ENCODE data around the gene TPK1. TPM values are rescaled to one million over a fixed set of nuclear protein-coding genes. Genes with fewer than 3 reads are reported as not detected.

Gene TPK1
- total and polyA plus RNA-seq, 4 donors: 5.3 to 16.8 (median 15.9) TPM

GRCh38 chr7:144759653-144760052 lies 76.2 kb downstream of the TPK1 start:
- no peak overlapping the region for H3K9ac ChIP-seq (ENCODE audit: insufficient read depth in 1 of 2, low read length in 2 of 2)
- 74 to 96% methylated on average over 4 of the region's 4 CpGs for WGBS, 2 donors
- H3K9me3 ChIP-seq (ENCODE audit: control insufficient read depth in 4 of 4, insufficient read depth in 3 of 4, low read length in 3 of 4): peaks cover 0 to 2% (median 0%) of the 10 kb centered on the region in 4 donors
- H3K27me3 ChIP-seq (ENCODE audit: control insufficient read depth in 3 of 3, insufficient read depth in 3 of 3, low read length in 2 of 3): no peaks in the 10 kb centered on the region
- no peak for ATAC-seq (ENCODE audit: insufficient read depth, low FRiP score)
- H3K27ac ChIP-seq (ENCODE audit: low read depth in 1 of 2, low read length in 1 of 2): no peak overlapping the region
- TF ChIP-seq CTCF (IDR thresholded peaks at IDR 0.05; ENCODE audit: control extremely low read depth, extremely low read depth): no peak
- no peaks in the 10 kb centered on the region for H3K4me1 ChIP-seq (ENCODE audit: control insufficient read depth in 5 of 5, insufficient read depth in 5 of 5, low read length in 5 of 5)
- H3K4me3 ChIP-seq: no peak overlapping the region
- no peak for DNase-seq
- H3K36me3 ChIP-seq (ENCODE audit: control insufficient read depth in 4 of 4, insufficient read depth in 4 of 4, low read length in 4 of 4): peaks cover 0 to 1% (median 0%) of the 10 kb centered on the region in 4 donors

GRCh38 chr7:144747936-144748335 lies 87.9 kb downstream of the TPK1 start:
- H3K9ac ChIP-seq (ENCODE audit: insufficient read depth in 1 of 2, low read length in 2 of 2): no peak overlapping the region
- no peak for TF ChIP-seq CTCF (IDR thresholded peaks at IDR 0.05; ENCODE audit: control extremely low read depth, extremely low read depth)
- DNase-seq (peak in 2 of 3 donors; percentile 15 to 41), ATAC-seq (ENCODE audit: insufficient read depth, low FRiP score) (no peak)
- H3K27me3 ChIP-seq (ENCODE audit: control insufficient read depth in 3 of 3, insufficient read depth in 3 of 3, low read length in 2 of 3): no peaks in the 10 kb centered on the region
- H3K4me1 ChIP-seq (ENCODE audit: control insufficient read depth in 5 of 5, insufficient read depth in 5 of 5, low read length in 5 of 5): peaks cover 0 to 7% (median 0%) of the 10 kb centered on the region in 5 donors
- 67 to 87% methylated on average over 2 of the region's 2 CpGs for WGBS, 2 donors
- H3K36me3 ChIP-seq (ENCODE audit: control insufficient read depth in 4 of 4, insufficient read depth in 4 of 4, low read length in 4 of 4): no peaks in the 10 kb centered on the region
- H3K9me3 ChIP-seq (ENCODE audit: control insufficient read depth in 4 of 4, insufficient read depth in 3 of 4, low read length in 3 of 4): no peaks in the 10 kb centered on the region
- no peak overlapping the region for H3K27ac ChIP-seq (ENCODE audit: low read depth in 1 of 2, low read length in 1 of 2)
- no peak overlapping the region for H3K4me3 ChIP-seq

GRCh38 chr7:144738708-144739314 lies 97.0 kb downstream of the TPK1 start:
- no peak overlapping the region for H3K9ac ChIP-seq (ENCODE audit: insufficient read depth in 1 of 2, low read length in 2 of 2)
- no peaks in the 10 kb centered on the region for H3K27me3 ChIP-seq (ENCODE audit: control insufficient read depth in 3 of 3, insufficient read depth in 3 of 3, low read length in 2 of 3)
- H3K4me3 ChIP-seq: no peak overlapping the region
- no peak overlapping the region for H3K27ac ChIP-seq (ENCODE audit: low read depth in 1 of 2, low read length in 1 of 2)
- no peaks in the 10 kb centered on the region for H3K36me3 ChIP-seq (ENCODE audit: control insufficient read depth in 4 of 4, insufficient read depth in 4 of 4, low read length in 4 of 4)
- 43 to 46% methylated on average over 5 of the region's 5 CpGs for WGBS, 2 donors
- DNase-seq: peak in 2 of 3 donors; percentile 36 to 52
- no peaks in the 10 kb centered on the region for H3K4me1 ChIP-seq (ENCODE audit: control insufficient read depth in 5 of 5, insufficient read depth in 5 of 5, low read length in 5 of 5)
- no peak for ATAC-seq (ENCODE audit: insufficient read depth, low FRiP score)
- TF ChIP-seq CTCF (IDR thresholded peaks at IDR 0.05; ENCODE audit: control extremely low read depth, extremely low read depth): peak; percentile 49
- H3K9me3 ChIP-seq (ENCODE audit: control insufficient read depth in 4 of 4, insufficient read depth in 3 of 4, low read length in 3 of 4): no peaks in the 10 kb centered on the region

- ATAC-seq (ENCODE audit: insufficient read depth, low FRiP score) (no peak), DNase-seq (no peak)
- Histone ChIP-seq H3K9ac (ENCODE audit: insufficient read depth in 1 of 2, low read length in 2 of 2) (no peak overlapping the region), H3K36me3 (ENCODE audit: control insufficient read depth in 4 of 4, insufficient read depth in 4 of 4, low read length in 4 of 4) (no peaks in the 10 kb centered on the region), H3K9me3 (ENCODE audit: control insufficient read depth in 4 of 4, insufficient read depth in 3 of 4, low read length in 3 of 4) (no peaks in the 10 kb centered on the region), H3K27ac (ENCODE audit: low read depth in 1 of 2, low read length in 1 of 2) (no peak overlapping the region), H3K4me1 (ENCODE audit: control insufficient read depth in 5 of 5, insufficient read depth in 5 of 5, low read length in 5 of 5) (no peaks in the 10 kb centered on the region), H3K4me3 (no peak overlapping the region), H3K27me3 (ENCODE audit: control insufficient read depth in 3 of 3, insufficient read depth in 3 of 3, low read length in 2 of 3) (no peaks in the 10 kb centered on the region)
- no peak for TF ChIP-seq CTCF (IDR thresholded peaks at IDR 0.05; ENCODE audit: control extremely low read depth, extremely low read depth)
- WGBS, 2 donors: 44 to 48% methylated on average over 3 of the region's 3 CpGs
Measured at GRCh38 chr7:144738146-144738545, 97.7 kb downstream of the TPK1 start.

Measured in lung (tissue), 12 donors.